ENCODE measurements around the gene EPHA6.

Gene EPHA6

GRCh38 chr3:97148931-97149330, 334.5 kb downstream of the EPHA6 start:
- H3K27ac ChIP-seq: no peak overlapping the region
- no peak for DNase-seq
- no peaks in the 10 kb centered on the region for H3K27me3 ChIP-seq (ENCODE audit: insufficient read depth, low read depth, severe bottlenecking)
- TF ChIP-seq, protein P1, sequence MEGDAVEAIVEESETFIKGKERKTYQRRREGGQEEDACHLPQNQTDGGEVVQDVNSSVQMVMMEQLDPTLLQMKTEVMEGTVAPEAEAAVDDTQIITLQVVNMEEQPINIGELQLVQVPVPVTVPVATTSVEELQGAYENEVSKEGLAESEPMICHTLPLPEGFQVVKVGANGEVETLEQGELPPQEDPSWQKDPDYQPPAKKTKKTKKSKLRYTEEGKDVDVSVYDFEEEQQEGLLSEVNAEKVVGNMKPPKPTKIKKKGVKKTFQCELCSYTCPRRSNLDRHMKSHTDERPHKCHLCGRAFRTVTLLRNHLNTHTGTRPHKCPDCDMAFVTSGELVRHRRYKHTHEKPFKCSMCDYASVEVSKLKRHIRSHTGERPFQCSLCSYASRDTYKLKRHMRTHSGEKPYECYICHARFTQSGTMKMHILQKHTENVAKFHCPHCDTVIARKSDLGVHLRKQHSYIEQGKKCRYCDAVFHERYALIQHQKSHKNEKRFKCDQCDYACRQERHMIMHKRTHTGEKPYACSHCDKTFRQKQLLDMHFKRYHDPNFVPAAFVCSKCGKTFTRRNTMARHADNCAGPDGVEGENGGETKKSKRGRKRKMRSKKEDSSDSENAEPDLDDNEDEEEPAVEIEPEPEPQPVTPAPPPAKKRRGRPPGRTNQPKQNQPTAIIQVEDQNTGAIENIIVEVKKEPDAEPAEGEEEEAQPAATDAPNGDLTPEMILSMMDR (IDR thresholded peaks at IDR 0.05; ENCODE audit: low read depth, low read length): no peak
- no peaks in the 10 kb centered on the region for H3K9me3 ChIP-seq (ENCODE audit: severe bottlenecking)
- no peak overlapping the region for H3K4me3 ChIP-seq (ENCODE audit: low read depth, low read length)
- H3K36me3 ChIP-seq: no peaks in the 10 kb centered on the region

DNA sequence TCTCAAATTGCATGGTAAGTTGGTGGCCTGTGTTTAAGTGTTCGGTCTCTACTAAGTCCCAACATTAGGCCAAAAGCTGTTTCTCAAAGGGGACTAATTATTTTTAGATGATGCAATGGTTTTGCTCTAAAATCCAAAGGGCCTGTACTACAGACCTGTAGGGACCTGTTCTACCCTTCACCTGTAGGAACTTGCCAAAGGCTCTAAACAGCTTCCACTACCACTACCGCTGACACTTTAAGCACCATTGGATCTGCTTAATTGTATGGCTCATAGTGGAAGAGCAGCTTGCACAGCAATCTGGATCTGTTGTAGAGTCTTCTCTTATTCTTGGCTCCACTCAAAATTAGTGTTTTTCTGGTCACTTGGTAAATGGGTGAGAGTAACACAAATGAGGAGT, 346.8 kb downstream of the EPHA6 start:
- H3K4me3 ChIP-seq (ENCODE audit: low read depth, low read length): no peak overlapping the region
- H3K27me3 ChIP-seq (ENCODE audit: insufficient read depth, low read depth, severe bottlenecking): no peaks in the 10 kb centered on the region
- H3K27ac ChIP-seq: no peak overlapping the region
- H3K9me3 ChIP-seq (ENCODE audit: severe bottlenecking): no peaks in the 10 kb centered on the region
- H3K36me3 ChIP-seq: no peaks in the 10 kb centered on the region
- TF ChIP-seq, protein P1 (IDR thresholded peaks at IDR 0.05; ENCODE audit: low read depth, low read length): no peak
- DNase-seq: no peak

DNA sequence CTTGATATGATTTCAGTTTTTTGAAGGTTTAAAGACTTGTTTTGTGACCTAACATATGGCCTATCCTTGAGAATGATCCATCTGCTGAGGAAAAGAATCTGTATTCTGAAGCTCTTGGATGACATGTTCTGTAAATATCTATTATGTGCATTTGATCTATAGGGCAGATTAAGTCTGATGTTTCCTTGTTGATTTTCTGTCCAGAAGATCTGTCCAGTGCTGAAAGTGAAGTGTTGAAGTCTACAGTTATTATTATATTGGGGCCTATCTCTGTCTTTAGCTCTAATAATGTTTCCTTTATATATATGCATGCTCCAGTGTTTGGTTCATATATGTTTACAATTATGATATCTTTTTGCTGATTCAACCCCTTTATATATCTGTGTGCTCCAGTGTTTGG, 362.8 kb downstream of the EPHA6 start:
- no peak for DNase-seq

DNA sequence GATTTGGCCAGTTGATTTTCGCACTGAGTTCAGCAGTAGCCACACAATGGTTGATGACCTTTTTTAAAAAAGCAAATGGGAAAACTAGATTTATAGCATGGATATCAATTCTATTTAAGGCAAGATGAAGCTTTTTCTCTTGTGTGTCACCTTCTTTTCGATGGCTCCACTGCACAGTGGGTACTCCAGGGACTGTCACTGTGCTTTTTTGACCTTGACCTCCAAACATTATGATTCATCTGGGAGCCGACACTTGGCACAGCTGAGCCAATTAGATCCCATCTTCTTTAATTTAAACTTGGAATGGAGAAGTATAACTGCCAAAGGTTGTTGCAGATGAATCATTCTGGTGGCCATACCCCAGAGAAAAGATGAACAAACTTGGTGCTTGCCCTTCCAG, 367.3 kb downstream of the EPHA6 start:
- no peak overlapping the region for H3K4me3 ChIP-seq (ENCODE audit: low read depth, low read length)
- no peaks in the 10 kb centered on the region for H3K36me3 ChIP-seq
- H3K27ac ChIP-seq: no peak overlapping the region
- no peaks in the 10 kb centered on the region for H3K9me3 ChIP-seq (ENCODE audit: severe bottlenecking)
- TF ChIP-seq, protein P1 (IDR thresholded peaks at IDR 0.05; ENCODE audit: low read depth, low read length): no peak
- DNase-seq: no peak
- H3K27me3 ChIP-seq (ENCODE audit: insufficient read depth, low read depth, severe bottlenecking): no peaks in the 10 kb centered on the region

More for the DNA sequence above, 362.8 kb downstream of the EPHA6 start:
- Histone ChIP-seq H3K27ac (no peak overlapping the region), H3K9me3 (ENCODE audit: severe bottlenecking) (no peaks in the 10 kb centered on the region), H3K27me3 (ENCODE audit: insufficient read depth, low read depth, severe bottlenecking) (no peaks in the 10 kb centered on the region), H3K4me3 (ENCODE audit: low read depth, low read length) (no peak overlapping the region), H3K36me3 (no peaks in the 10 kb centered on the region)
- TF ChIP-seq, protein P1 (IDR thresholded peaks at IDR 0.05; ENCODE audit: low read depth, low read length): no peak

- H3K27ac ChIP-seq: no peak overlapping the region
- no peak overlapping the region for H3K4me3 ChIP-seq (ENCODE audit: low read depth, low read length)
- no peaks in the 10 kb centered on the region for H3K27me3 ChIP-seq (ENCODE audit: insufficient read depth, low read depth, severe bottlenecking)
- H3K36me3 ChIP-seq: no peaks in the 10 kb centered on the region
- no peak for DNase-seq
- TF ChIP-seq, protein P1 (IDR thresholded peaks at IDR 0.05; ENCODE audit: low read depth, low read length): no peak
- H3K9me3 ChIP-seq (ENCODE audit: severe bottlenecking): no peaks in the 10 kb centered on the region
Observed at GRCh38 chr3:97187771-97188170, 373.4 kb downstream of the EPHA6 start.

GRCh38 chr3:97189835-97190234, 375.4 kb downstream of the EPHA6 start:
- DNase-seq: no peak
- TF ChIP-seq, protein P1 (IDR thresholded peaks at IDR 0.05; ENCODE audit: low read depth, low read length): no peak
- Histone ChIP-seq H3K27me3 (ENCODE audit: insufficient read depth, low read depth, severe bottlenecking) (no peaks in the 10 kb centered on the region), H3K4me3 (ENCODE audit: low read depth, low read length) (no peak overlapping the region), H3K27ac (no peak overlapping the region), H3K36me3 (no peaks in the 10 kb centered on the region), H3K9me3 (ENCODE audit: severe bottlenecking) (no peaks in the 10 kb centered on the region)

All from WERI-Rb-1 (cell line).